HEK293 (cell line): Measurements from ENCODE around the gene LPP.

Experiments
- CTCF ChIA-PET: fragments of 350-600 bp; formaldehyde crosslinking; extraction: SDS; loops from one replicate; lab custom pipeline; 2021; ENCODE audit warnings: antibody characterized with exemption; lab: Yijun Ruan, JAX
- POLR2A ChIA-PET: fragments of 300-600 bp; formaldehyde crosslinking; extraction: SDS; loops from one replicate; lab custom pipeline; 2020; ENCODE audit warnings: antibody characterized with exemption, inconsistent platforms; lab: Yijun Ruan, JAX
- H3K27ac ChIP-seq: fragments of 200-500 bp; sonication (Bioruptor generic); 2 replicates; pipeline ENCODE4 v1.5.1; 2014; ENCODE audit warnings: low read depth, low read length, control low read depth, inconsistent platforms; ENCODE audit errors: extremely low read depth
- H3K36me3 ChIP-seq, 2 experiments: fragments of 200-500 bp in 1 of 2; sonication (Bioruptor generic) in 1 of 2; 1 replicate in 1 of 2; 2 replicates in 1 of 2; pipeline ENCODE4 v1.5.1; 2014 to 2017; ENCODE audit warnings: inconsistent platforms in 2 of 2, low read length in 2 of 2; ENCODE audit not compliant: control insufficient read depth in 2 of 2, insufficient read depth in 1 of 2
- H3K4me1 ChIP-seq: fragments of 200-500 bp; sonication (Bioruptor generic); 2 replicates; pipeline ENCODE4 v1.5.1; 2014; ENCODE audit warnings: mild to moderate bottlenecking, low read length, inconsistent platforms; ENCODE audit not compliant: control insufficient read depth, insufficient read depth
- H3K4me3 ChIP-seq: 2 replicates; pipeline ENCODE4 v1.5.1; 2011; ENCODE audit warnings: low read depth, mild to moderate bottlenecking, control low read depth, low read length, moderate library complexity
- H3K9me3 ChIP-seq: fragments of 200-500 bp; sonication (Bioruptor generic); 2 replicates; pipeline ENCODE4 v1.5.1; 2014; ENCODE audit warnings: low read depth, low read length, inconsistent platforms; ENCODE audit not compliant: control insufficient read depth, insufficient read depth
- BCL11A ChIP-seq: fragments of 450-650 bp; formaldehyde crosslinking; IDR thresholded peaks from 2 replicates; pipeline ENCODE4 v1.5.1; 2016; ENCODE audit warnings: low read depth, missing biosample characterization, missing genetic modification characterization
- GFI1B ChIP-seq: fragments of 450-650 bp; formaldehyde crosslinking; IDR thresholded peaks from 2 replicates; pipeline ENCODE4 v1.5.1; 2016; ENCODE audit warnings: missing biosample characterization, missing genetic modification characterization
- HOXA7 ChIP-seq: sonication (generic); formaldehyde crosslinking; IDR thresholded peaks from 2 replicates; pipeline ENCODE4 v1.8.1; 2022; ENCODE audit warnings: missing genetic modification reagents, borderline replicate concordance
- KLF1 ChIP-seq: fragments of 450-650 bp; formaldehyde crosslinking; IDR thresholded peaks from 2 replicates; pipeline ENCODE4 v1.5.1; 2016; ENCODE audit warnings: missing biosample characterization, missing genetic modification characterization
- YY1 ChIP-seq: fragments of 450-650 bp; formaldehyde crosslinking; IDR thresholded peaks from 2 replicates; pipeline ENCODE4 v1.5.1; 2018; ENCODE audit warnings: missing biosample characterization, missing genetic modification characterization
- ZBTB7A ChIP-seq: fragments of 450-650 bp; formaldehyde crosslinking; IDR thresholded peaks from 2 replicates; pipeline ENCODE4 v1.5.1; 2016; ENCODE audit warnings: low read depth, missing biosample characterization, missing genetic modification characterization
- ZNF133 ChIP-seq: fragments of 450-650 bp; formaldehyde crosslinking; IDR thresholded peaks from 2 replicates; pipeline ENCODE4 v1.5.1; 2016; ENCODE audit warnings: missing biosample characterization, missing genetic modification characterization
- ZNF157 ChIP-seq: fragments of 450-650 bp; formaldehyde crosslinking; IDR thresholded peaks from 2 replicates; pipeline ENCODE4 v1.5.1; 2016; ENCODE audit warnings: missing biosample characterization, missing genetic modification characterization
- ZNF19 ChIP-seq: fragments of 450-650 bp; formaldehyde crosslinking; IDR thresholded peaks from 2 replicates; pipeline ENCODE4; 2016; ENCODE audit warnings: missing biosample characterization, missing genetic modification characterization, low read depth
- ZNF239 ChIP-seq: fragments of 450-650 bp; formaldehyde crosslinking; IDR thresholded peaks from 2 replicates; pipeline ENCODE4 v1.5.1; 2016; ENCODE audit warnings: missing biosample characterization, missing genetic modification characterization
- ZNF350 ChIP-seq: fragments of 450-650 bp; formaldehyde crosslinking; IDR thresholded peaks from 2 replicates; pipeline ENCODE4 v1.5.0; 2017; ENCODE audit warnings: missing biosample characterization, mild to moderate bottlenecking, missing genetic modification characterization
- ZNF404 ChIP-seq: fragments of 450-650 bp; formaldehyde crosslinking; IDR thresholded peaks from 2 replicates; pipeline ENCODE4 v1.5.1; 2017; ENCODE audit warnings: missing biosample characterization, missing genetic modification characterization
- ZNF521 ChIP-seq: fragments of 450-650 bp; formaldehyde crosslinking; IDR thresholded peaks from 2 replicates; pipeline ENCODE4 v1.5.1; 2017; ENCODE audit warnings: missing biosample characterization, mild to moderate bottlenecking, missing genetic modification characterization
- ZNF76 ChIP-seq: fragments of 450-650 bp; formaldehyde crosslinking; IDR thresholded peaks from 2 replicates; pipeline ENCODE4; 2016; ENCODE audit warnings: low read depth, missing biosample characterization, missing genetic modification characterization, borderline replicate concordance
- ZNF777 ChIP-seq: fragments of 450-650 bp; formaldehyde crosslinking; IDR thresholded peaks from 2 replicates; pipeline ENCODE4 v1.5.1; 2017; ENCODE audit warnings: missing biosample characterization, missing genetic modification characterization, borderline replicate concordance
- TF ChIP-seq, protein P1 (sequence below): IDR thresholded peaks from 2 replicates; pipeline ENCODE4 v1.6.1; 2011; ENCODE audit warnings: mild to moderate bottlenecking, low read depth, low read length, borderline replicate concordance
- TF ChIP-seq, protein P2 (sequence below): fragments of 450-650 bp; formaldehyde crosslinking; IDR thresholded peaks from 2 replicates; pipeline ENCODE4 v1.5.1; 2016; ENCODE audit warnings: missing biosample characterization, missing genetic modification characterization
- TF ChIP-seq, protein P3 (sequence below): fragments of 450-650 bp; formaldehyde crosslinking; IDR thresholded peaks from 2 replicates; pipeline ENCODE4 v1.5.1; 2016; ENCODE audit warnings: missing biosample characterization, missing genetic modification characterization
- TF ChIP-seq, protein P4 (sequence below): fragments of 450-650 bp; formaldehyde crosslinking; IDR thresholded peaks from 2 replicates; pipeline ENCODE4 v1.5.1; 2016; ENCODE audit warnings: missing biosample characterization, missing genetic modification characterization
- TF ChIP-seq, protein P5 (sequence below): fragments of 450-650 bp; formaldehyde crosslinking; IDR thresholded peaks from 2 replicates; pipeline ENCODE4 v1.5.1; 2017; ENCODE audit warnings: missing biosample characterization, mild to moderate bottlenecking, missing genetic modification characterization, moderate library complexity
- TF ChIP-seq, protein P6 (sequence below): sonication (generic); formaldehyde crosslinking; IDR thresholded peaks from 2 replicates; pipeline ENCODE4 v1.8.1; 2022; ENCODE audit warnings: mild to moderate bottlenecking, moderate library complexity, missing genetic modification reagents

LPP gene

DNA sequence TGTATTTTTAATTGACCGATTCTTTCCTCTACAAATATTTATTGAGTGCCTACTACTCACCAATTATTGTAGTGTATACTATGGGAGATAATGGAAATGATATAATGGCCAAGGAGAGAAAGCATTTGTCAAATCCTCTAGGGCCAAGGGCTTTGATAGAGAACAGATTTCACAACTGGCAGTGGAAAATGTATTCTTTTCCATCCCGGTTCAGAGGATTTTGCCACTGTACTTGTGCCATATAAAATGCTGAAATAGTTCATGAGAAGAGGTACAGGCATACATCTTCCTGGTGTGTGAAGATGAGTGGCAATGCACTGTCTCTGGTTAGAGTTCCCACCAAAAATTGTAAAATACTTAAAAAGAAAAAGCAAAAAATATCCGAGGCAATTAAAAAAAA lies 566.3 kb downstream of the LPP start:
- CTCF ChIA-PET: no interaction called here
- no peak overlapping the region for H3K4me3 ChIP-seq
- POLR2A ChIA-PET: no interaction called here

DNA sequence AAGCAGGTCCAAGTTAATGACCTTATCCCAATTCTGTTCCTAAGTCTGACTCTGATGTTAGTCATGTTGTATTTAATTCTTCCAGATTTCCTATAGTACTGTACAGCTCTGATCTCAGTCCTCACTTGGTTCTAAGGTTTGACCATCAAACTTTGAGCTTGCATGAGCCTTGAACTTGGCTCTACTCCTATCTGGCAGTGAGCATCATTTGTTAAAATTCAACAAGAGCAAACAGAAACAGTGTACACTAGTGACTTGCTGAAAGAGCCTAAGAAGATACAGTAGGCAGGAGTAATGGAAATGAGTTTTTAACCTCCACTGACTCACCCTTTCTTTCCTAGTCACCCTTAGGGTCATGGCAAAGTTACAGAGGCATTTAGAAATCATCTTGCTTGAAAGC lies 566.7 kb downstream of the LPP start:
- Histone ChIP-seq H3K4me3 (no peak overlapping the region), H3K36me3 (no peaks in the 10 kb centered on the region), H3K27ac (no peak overlapping the region), H3K4me1 (no peaks in the 10 kb centered on the region)
- POLR2A ChIA-PET: no interaction called here
- no peak for TF ChIP-seq ZNF404 (tag by site-specific recombination)
- TF ChIP-seq, protein P1, sequence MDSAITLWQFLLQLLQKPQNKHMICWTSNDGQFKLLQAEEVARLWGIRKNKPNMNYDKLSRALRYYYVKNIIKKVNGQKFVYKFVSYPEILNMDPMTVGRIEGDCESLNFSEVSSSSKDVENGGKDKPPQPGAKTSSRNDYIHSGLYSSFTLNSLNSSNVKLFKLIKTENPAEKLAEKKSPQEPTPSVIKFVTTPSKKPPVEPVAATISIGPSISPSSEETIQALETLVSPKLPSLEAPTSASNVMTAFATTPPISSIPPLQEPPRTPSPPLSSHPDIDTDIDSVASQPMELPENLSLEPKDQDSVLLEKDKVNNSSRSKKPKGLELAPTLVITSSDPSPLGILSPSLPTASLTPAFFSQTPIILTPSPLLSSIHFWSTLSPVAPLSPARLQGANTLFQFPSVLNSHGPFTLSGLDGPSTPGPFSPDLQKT: no peak
- TF ChIP-seq ZNF157 (tag by site-specific recombination): no peak
- TF ChIP-seq BCL11A (tag by site-specific recombination): no peak
- TF ChIP-seq KLF1 (tag by site-specific recombination): no peak
- no peak for TF ChIP-seq ZBTB7A (tag by site-specific recombination)
- no peak for TF ChIP-seq ZNF350
- TF ChIP-seq, protein P2, sequence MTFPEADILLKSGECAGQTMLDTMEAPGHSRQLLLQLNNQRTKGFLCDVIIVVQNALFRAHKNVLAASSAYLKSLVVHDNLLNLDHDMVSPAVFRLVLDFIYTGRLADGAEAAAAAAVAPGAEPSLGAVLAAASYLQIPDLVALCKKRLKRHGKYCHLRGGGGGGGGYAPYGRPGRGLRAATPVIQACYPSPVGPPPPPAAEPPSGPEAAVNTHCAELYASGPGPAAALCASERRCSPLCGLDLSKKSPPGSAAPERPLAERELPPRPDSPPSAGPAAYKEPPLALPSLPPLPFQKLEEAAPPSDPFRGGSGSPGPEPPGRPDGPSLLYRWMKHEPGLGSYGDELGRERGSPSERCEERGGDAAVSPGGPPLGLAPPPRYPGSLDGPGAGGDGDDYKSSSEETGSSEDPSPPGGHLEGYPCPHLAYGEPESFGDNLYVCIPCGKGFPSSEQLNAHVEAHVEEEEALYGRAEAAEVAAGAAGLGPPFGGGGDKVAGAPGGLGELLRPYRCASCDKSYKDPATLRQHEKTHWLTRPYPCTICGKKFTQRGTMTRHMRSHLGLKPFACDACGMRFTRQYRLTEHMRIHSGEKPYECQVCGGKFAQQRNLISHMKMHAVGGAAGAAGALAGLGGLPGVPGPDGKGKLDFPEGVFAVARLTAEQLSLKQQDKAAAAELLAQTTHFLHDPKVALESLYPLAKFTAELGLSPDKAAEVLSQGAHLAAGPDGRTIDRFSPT (tag by site-specific recombination): no peak
- no peak for TF ChIP-seq ZNF76
- TF ChIP-seq, protein P3, sequence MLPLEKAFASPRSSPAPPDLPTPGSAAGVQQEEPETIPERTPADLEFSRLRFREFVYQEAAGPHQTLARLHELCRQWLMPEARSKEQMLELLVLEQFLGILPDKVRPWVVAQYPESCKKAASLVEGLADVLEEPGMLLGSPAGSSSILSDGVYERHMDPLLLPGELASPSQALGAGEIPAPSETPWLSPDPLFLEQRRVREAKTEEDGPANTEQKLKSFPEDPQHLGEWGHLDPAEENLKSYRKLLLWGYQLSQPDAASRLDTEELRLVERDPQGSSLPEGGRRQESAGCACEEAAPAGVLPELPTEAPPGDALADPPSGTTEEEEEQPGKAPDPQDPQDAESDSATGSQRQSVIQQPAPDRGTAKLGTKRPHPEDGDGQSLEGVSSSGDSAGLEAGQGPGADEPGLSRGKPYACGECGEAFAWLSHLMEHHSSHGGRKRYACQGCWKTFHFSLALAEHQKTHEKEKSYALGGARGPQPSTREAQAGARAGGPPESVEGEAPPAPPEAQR (tag by site-specific recombination): no peak
- TF ChIP-seq ZNF777 (tag by site-specific recombination): no peak
- TF ChIP-seq ZNF239 (tag by site-specific recombination): no peak
- TF ChIP-seq, protein P4, sequence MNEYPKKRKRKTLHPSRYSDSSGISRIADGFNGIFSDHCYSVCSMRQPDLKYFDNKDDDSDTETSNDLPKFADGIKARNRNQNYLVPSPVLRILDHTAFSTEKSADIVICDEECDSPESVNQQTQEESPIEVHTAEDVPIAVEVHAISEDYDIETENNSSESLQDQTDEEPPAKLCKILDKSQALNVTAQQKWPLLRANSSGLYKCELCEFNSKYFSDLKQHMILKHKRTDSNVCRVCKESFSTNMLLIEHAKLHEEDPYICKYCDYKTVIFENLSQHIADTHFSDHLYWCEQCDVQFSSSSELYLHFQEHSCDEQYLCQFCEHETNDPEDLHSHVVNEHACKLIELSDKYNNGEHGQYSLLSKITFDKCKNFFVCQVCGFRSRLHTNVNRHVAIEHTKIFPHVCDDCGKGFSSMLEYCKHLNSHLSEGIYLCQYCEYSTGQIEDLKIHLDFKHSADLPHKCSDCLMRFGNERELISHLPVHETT (tag by site-specific recombination): no peak
- no peak for TF ChIP-seq ZNF521 (tag by site-specific recombination)
- TF ChIP-seq HOXA7 (CRISPR knock-in tag): no peak
- TF ChIP-seq, all 188 proteins: peak for 0
- H3K9me3 ChIP-seq: no peaks in the 10 kb centered on the region
- CTCF ChIA-PET: no interaction called here

More for the DNA sequence above, 566.3 kb downstream of the LPP start:
- Histone ChIP-seq H3K27ac (no peak overlapping the region), H3K9me3 (no peaks in the 10 kb centered on the region), H3K36me3 (no peaks in the 10 kb centered on the region), H3K4me1 (no peaks in the 10 kb centered on the region)
- TF ChIP-seq, protein P5, sequence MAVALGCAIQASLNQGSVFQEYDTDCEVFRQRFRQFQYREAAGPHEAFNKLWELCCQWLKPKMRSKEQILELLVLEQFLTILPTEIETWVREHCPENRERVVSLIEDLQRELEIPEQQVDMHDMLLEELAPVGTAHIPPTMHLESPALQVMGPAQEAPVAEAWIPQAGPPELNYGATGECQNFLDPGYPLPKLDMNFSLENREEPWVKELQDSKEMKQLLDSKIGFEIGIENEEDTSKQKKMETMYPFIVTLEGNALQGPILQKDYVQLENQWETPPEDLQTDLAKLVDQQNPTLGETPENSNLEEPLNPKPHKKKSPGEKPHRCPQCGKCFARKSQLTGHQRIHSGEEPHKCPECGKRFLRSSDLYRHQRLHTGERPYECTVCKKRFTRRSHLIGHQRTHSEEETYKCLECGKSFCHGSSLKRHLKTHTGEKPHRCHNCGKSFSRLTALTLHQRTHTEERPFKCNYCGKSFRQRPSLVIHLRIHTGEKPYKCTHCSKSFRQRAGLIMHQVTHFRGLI (tag by site-specific recombination): no peak
- TF ChIP-seq, protein P6, sequence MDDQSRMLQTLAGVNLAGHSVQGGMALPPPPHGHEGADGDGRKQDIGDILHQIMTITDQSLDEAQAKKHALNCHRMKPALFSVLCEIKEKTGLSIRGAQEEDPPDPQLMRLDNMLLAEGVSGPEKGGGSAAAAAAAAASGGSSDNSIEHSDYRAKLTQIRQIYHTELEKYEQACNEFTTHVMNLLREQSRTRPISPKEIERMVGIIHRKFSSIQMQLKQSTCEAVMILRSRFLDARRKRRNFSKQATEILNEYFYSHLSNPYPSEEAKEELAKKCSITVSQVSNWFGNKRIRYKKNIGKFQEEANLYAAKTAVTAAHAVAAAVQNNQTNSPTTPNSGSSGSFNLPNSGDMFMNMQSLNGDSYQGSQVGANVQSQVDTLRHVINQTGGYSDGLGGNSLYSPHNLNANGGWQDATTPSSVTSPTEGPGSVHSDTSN (CRISPR knock-in tag): no peak
- no peak for TF ChIP-seq ZNF133 (tag by site-specific recombination)
- TF ChIP-seq YY1: no peak
- TF ChIP-seq ZNF19 (tag by site-specific recombination): no peak
- TF ChIP-seq GFI1B: no peak
